ENCODE measurements around the gene FAM186B.
A peak's percentile ranks its signal among the peaks of the same experiment; 100 is the strongest.

Gene FAM186B

DNA sequence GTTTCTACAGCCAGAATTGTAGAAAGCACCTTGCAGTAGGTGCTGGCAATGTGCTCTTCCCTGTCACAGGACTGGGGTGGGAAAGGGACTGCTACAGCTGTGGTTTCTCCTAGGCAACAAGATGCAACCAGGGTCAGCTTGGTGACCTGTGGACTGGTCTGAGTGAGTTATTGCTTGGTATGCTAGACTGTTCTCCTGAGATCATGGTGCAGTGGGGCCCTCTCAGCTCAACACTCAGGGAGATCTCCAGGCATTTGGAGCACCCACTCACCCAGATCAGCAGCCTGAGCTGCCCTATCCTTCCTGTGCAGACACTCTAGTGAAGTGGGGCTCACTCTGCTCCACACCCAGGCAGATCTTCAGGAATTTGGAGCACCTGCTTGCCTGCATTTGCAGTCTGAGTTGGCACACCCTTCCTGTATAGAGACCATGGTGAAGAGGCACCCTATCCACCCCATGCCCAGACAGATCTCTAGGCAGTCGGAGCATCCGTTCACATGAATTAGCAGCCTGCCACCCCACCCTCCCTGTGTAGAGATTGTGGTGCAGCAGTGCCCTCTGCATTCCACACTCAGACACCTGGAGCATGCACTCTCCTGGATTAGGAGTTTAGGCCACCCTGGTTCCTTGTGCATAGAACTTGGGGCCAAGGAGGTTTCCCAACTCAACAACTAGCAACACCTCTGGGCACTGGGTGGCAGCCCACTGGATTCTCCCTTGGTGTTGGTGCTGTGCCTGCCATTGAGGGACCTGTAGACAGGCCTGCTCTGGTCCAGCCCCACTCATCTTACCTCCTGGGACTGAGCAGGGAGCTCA, 3.8 kb upstream of the FAM186B start:
- DNase-seq = no peak

DNA sequence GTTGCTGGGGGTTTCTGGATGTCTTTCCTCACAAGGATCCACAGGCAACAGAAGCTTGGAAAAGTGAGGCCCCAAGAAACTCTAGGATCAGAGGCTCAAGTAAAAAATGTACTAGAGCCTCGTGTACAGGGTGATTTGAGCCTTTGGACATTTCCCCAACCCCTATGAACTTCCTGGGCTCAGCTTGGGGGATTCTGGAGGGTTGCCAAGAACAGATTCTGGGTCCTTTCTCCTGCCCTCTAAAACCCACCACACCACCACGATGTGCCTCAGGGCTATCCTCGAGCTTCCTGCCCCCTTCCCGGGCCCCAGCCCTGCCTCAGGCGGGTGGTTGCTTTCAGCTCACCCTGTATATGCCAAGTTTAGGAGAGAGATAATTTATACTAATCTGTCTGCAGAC, 583 bp downstream of the FAM186B start:
- no peak for DNase-seq

DNA sequence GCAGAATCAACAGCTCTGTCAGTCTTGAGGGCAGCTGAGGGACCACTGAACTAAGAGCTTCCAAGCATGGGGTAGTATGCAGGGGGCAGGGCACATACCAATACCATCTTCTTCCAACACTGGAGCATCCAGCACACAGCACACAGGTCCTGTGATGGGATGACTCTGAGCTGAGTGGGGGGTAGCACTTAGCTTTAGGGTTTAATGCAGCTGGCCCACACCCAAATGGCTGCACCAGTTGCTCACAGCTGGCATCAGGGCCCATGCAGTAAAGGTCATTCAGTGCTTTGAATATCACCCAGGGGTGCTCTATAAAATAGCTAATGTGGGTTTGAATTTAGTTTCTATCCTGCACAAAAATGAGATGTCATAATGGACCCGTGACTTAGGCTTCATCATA, 1.7 kb downstream of the FAM186B start:
- no peak for DNase-seq

DNA sequence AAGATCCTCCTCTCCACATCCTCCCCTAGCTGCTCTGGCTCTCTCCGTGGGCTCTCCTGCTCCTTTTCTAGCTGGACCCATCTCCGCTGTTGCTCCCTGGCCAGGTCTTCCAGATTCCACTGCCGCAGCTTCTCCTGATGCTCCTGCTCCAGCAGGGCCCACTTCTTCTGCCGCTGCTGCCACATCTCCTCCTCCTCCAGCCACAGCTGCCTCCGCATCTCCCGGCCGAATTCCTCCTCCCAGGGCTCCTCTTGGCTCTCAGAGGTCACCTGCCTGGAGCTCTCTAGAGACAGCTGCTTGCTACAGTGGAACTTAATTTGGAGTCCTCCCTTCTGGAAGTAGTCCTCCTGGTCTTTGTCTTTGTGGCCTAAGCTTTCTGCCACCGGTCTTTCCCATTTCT, 5.5 kb downstream of the FAM186B start:
- no peak for DNase-seq

DNA sequence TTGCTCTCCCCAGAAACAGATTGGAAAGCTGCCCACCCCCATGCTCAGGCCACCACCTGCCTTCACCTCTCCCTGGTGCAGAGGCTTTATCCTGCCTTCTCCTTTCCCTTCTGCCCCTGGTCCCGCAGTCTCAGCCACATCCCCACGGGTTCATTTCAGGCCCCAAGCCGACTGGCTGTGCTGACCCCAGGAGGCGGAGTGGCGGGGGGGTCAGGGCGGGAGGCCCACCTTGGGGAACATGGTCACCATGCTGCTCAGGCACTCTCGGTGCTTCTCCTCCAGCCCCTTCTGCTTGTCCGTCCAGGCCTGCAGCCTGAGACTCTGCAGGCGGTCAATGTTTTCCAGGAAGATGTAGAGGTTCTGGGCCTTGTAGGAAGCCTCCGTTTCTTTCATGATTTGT, 6.9 kb downstream of the FAM186B start:
- DNase-seq = no peak

DNA sequence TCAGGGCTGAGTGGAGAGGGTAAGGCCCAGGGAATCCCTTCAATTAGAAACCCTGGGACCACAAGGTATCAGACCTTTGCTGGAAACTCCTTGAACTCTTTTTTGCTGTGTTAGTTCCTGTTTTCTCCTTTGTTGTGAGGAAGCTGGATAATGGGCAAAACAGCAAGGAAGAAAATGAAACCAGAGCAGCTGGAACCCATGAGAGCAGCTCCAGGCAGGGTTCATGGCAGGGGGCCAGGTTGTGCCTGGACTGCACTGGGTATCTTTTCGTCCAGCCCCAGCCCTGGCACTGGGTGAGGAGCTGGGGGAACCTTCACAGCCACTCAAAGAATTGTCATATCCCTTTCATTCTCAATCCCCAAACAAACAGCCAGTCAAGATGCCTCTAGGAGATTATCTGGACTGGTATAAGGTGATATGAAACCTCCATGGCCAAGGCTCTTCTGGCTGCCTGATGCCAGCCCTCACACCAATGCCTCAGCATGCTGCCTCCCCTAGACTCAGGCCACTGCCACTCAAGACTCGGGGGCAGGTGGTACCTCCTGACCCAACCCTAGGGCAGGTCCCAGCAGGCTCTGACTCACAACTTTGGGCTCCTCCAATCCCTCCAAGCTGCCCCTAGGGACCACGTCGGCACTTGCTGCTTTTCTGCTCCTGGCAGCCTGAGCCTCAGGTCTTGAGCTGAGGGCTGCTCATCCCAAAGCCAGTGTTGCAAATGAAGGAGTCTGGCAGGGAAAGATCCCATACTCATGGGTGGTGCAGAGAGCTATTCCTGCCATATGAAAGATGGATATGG, 16.5 kb downstream of the FAM186B start:
- no peak for DNase-seq

DNA sequence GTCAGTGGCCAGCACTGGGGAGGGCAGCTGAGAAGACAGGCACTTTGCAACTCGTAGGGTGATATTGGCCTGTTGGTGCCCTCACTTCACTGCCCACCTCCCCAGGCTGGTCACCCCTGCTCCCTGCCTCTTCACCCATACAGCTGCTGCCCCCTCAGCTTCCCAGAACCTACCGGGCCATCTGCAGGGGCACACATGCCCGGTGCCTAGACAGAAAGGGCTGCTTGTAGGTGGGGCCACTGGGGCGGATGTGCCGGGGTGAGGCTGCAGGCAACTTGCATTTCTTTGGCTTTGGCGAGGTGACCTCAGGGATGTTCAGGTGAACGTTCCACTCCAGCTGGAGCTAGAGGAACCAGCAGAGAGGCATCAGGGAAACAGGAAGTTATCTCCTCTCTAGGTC, 17.2 kb downstream of the FAM186B start:
- DNase-seq = no peak

DNA sequence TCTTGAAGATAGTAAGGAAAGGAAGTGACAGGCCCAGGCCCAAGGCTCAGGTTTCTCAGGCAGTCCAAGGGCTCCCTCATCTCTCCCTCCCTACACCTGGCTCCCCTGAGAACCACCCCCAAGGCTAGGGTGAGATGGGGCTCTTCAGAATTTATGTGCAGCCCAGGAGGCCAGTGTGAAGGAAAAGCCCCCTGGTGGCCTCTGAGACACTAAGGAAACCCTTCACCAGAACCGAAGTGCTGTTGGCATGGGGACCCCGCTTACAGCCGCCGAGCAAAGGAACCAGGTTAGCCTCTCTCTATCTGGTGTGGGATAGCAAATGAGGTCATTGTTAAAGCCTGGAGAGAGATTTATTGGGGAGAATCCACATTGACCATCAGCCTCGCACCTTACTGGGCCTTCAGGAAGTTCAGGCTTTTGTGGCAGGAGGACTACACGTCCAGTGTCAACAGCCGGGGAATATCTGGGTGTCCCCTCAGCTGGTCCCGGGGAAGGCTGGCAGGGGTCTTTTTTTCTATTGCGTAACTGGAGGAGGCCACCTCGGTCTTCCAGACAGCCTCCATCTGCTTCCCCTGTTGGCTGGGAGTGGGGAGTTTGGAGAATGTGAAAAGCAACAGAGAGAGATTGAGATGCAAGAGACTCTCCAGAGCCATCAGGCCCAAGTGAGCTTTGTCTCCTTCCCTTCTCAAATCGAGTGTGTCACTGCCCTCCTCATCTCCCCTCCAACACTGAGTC, 18.1 kb downstream of the FAM186B start:
- DNase-seq = no peak

DNA sequence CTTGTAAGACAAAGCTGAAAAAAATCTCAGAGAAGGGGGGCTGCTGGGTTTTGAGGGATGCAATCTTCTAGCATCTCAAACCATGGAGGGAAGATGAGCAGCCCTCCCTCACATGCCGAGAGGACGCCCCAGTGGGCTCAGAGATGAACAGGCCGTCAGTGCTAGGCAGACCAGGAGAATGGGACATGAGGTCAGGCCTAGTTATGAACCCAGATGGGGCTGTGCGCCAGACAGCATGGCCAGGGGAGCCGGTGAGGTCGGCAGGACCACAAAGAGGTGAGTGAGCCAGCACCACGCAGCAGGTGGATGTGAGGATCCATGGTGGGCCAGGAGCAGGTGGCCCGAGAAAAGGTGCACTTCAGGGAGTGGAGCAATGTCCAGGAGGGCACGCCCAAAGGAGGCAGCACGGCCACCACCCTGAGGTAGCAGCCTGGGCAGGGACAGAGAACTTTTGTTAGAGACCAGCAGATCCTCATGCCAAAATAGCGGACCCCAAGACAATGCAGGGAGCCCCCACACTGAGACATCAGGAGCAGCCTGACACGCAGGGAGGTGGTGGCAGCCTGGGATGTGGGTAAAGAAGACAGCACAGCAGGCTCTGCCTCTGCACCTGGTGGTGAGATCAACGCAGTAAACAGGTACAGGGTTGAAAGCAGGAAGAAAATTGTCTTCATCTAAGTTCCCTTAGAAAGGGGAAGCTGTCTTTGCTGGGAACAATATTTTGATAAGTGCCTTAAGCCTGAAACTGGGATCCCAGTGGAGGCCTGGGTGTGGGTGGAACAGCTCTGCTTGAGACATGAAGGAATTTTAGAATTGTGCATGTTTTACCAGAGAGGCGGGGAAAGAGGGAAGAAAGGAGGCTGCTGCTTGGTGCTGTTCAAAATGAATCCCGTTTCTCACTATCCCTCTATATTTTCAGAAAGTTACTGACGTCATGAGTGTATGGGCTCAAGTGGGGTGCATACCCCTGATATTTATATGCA, 19.7 kb downstream of the FAM186B start:
- DNase-seq = no peak

DNA sequence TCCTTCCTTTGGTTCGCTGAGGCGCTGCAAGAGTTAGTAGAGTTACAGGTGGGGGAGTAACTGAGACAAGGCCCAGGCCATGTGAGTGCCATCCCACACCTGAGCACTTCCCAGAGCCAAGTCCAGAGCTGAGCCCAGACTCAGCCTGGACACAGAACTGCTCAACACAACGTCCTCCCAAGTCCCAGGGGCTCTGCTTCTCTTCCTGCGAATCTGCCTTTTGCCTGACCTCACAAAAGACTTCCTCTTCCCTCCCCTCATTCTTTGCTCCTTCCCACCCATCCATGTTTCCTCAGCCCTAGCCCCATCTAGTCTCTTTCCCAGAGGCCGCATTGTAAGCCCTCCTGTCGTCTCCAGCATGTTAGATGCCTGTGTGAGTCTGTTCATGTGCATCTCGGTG, 20.8 kb downstream of the FAM186B start:
- DNase-seq = no peak

DNA sequence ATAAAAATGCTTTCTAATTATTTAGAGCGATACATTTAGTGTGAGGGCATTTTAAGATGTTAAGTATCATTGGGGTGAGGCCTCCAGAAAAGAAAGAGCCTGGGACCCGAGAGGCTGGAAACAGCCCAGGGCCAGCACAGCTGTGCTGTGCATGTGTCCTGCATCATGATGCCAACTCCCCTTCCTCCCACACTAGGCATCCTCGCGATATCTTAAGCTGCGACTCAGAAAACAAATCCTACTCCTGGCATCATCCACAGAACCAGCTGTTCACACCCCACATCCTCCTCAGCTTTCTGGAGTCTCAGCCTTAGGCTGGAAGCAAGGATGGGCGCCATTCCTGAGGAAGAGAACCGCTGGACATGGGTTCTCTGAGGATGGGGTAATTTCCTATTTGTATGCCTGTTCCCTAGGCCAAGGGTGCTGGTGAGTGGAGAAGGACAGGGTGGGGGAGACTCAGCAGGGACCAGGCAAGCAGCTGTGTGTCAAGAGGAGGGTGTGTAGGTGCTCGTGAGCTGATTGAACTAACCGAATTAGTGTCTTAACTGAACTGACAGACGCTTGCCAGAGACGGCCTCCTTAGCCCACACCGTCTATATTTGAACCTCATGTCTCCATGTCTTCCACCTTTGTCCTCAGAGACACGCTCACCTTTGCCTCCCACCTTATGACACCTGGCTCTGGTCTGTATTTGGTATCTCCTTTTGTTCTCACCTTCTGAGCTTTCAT, 21.9 kb downstream of the FAM186B start:
- no peak for DNase-seq

DNA sequence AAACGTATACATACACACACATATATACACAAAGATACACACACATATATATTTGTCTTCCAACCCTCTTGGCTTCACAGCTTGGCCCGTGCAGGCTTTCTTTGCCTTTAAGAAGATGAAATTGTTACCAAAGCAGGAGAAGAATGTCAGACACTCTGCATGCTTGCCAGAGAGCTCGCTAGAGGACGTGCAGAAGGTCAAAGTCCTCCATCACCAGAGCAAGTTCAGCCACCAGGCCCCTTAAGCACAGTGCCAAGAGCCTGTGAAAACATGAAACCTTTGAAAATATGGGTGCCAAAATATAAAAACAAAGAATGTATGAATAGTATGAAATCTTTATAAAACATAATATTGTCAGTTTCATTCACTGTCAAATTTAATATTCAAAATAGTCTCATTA, 22.6 kb downstream of the FAM186B start:
- DNase-seq = no peak

DNA sequence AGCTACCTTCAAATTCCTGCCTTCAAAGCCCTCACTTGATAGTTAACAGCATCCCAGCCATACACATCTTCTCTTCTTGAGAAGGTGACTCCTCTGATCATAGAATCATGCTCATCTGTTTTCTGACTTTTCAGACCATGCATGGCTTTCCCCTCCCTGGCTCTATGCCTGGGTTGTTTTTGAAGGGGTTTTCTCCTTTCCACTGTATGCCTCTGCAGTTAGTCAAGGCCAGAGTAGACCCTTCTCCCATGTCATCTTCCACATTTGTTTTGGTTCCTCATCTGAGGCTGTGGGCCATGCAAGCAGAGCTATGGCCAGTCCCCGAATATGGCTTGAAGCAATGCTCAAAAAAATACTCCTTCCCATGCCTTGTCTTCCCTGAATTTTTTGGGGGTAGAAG, 23.2 kb downstream of the FAM186B start:
- no peak for DNase-seq

DNA sequence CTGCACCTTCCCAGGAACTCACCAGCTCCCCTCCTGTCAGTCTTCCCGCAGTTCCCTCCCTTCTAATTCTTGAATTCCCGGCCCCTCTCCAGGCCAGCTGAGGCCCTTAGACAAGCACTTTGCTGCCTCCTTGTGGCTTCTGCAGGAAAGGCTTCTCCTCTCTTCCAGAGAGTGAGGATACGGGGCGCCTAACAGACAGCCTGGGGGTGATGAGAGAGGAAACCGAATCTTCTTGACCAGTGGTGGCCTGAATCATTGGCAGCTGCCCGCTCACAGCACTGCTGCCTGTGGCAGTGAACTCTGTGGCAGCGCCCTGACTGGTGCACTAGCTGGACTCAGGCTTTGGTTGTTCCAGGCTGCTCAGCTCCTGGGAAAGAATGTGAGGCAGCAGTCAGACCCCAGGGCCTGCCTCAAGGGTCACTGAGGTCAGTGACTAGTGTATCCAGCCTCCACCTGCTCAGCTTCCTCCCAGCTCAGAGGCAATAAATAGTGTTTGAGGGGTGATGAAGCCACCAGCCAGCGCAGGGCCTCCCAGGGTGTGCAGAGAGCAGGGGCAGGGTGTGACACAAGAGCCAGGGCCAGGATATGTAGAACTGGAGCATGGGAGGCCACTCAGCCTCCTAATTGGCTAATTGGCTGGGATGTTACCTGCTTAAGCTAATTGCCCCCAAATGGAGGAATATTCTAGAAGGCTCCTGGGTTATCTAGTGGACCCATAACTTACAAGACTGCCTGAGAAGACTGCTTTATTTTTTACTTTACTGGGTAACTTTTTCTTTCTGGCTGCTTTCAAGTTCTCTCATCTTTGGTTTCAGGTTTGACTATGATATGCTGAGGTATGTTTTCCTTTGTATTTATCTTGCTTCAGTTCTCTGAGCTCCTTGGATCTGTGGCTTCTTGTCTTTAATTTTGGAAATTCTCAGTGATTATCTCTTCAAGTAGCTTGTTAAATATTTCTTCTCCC, 24.6 kb downstream of the FAM186B start:
- peak; percentile 3 for DNase-seq

DNA sequence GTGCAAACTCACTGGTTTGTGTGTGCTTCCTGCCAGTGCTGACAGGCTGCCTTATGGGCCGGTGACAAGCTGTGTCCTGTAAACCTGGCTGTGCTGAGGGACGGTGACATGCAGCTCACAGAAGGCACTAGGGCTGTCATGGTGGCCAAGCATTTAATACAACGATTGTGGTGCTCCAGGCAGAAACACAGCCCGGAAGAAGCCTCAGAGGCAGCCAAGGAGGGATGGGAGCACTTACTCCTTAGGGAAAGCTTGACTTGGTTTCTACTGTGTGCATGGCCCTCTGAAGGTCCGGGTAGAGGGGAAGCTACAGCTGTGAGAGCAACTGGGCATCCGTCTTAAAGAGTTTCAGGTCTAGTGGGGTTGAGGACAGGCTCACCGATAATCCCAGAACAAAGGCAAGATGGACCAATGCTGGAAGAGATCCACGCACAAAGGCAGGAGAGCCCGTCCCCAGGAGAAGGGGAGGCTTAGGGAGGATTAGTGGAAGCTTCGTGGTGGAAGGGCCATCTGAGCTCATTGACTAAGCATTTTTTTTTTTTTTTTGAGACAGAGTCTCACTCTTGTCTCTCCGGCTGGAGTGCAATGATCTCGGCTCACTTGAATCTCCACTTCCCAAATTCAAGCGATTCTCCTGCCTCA, 26.8 kb downstream of the FAM186B start:
- no peak for DNase-seq

DNA sequence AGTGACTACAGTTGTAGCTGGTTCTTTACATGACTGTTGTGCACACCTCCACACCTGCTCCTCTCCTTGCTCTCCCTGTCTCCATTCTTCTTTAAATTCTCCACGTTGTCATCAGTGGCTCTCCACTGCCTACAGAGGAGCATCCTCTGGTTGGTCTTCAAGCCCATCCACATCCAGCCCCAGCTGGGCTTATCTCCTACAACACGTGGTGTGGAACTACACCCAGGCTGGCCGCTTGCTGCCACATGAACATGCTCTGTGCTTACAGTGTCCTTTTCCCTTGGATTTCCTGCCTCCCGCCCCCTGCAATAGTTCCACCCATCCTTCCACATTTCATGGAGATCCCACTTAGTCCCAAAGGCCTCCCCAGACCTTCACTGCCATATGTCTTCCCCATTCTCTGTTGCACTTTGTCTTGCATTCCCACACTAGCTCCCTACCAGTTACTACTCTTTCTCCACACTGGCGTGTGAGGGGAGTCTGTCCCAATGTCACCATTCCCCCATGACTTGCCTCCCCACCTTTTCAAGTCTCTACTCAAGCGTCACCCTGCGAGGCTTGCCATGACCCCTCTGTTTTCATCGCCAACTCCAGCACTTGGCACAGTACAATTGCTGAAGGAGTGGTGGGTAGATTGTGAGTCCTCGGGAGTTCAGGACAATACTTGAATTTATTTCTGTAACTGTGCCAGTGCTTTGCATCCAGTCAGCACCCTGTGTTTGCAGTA, 27.7 kb downstream of the FAM186B start:
- no peak for DNase-seq

DNA sequence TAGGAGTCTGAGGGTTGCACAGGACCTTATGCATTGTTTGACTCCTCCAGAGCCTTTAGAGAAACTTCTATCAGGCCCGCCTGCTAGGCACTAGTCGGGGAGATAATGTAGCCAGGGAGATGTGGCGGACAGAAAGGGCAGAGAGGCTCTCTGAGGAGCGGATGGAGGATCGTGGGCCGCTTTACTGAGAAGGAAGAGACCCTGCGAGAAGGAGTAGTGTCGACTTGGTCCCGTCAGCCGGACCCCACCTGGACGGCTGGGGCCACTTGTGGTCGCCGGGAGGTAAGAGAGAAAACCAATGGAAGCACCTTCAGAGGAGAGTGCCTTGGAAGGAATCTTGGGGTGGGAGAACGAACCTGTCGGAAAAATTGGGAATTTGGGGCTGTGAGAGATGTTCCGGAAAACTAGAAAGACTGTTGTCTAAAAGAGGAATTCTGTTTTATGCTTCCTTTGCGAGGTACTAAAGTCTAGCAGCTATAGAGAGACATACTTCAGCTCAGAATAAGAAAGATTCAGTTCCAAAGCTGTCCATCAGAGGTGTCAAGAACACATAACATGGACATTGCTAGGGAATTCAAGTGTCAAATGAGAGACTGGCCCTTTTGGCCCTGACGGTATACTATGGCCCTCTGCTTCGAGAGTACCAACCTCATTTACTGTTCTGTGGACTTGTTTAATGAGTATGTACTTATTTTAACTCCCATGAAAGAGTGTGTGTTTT, 36.8 kb downstream of the FAM186B start:
- no peak for DNase-seq

DNA sequence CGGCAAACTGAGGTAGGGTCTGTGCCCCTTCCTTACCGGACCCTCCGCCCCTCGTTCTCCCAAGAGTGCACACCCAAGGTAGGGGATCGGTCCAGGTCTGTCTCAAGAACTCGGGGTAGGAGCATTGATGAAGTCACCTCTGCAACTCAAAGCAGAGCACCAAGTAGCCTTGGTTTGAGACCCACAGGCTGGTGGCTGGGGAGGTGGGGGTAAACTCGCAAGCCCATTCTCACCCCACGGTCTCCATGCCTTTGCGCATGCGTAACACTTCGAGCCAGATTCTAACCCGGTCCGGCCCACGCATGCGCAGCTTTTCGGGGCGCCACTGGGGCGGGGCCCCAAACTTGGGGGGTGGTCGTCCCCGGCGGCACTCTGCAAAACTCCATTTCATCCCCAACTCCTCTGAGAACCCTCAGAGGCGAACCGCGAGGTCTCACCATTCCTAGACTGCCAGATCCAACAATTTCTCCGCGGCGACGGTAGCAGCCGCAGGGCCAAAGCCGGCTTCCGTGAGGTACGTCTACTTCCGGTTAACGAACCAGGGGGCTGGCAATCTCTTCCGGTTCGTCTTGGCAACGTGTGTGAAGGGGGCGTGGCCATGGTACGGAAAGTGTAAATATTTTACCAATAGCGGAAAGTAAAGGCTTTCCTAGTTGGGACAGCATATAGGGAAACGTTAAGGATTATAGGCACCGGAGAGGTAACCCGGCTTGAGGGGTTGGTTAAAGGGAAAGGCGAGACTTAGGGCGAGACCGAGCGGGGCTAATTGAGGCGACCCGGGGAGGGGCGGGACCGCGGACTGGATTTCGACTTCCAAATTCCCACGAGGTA, 37.6 kb downstream of the FAM186B start, which contains the start of gene MCRS1:
Gene MCRS1 (minus strand): TSS at position 532 of the 831 bp plus-strand sequence. CDS start 1,411 bp downstream, outside the sequence.
- peak; percentile 66 for DNase-seq
